Measurements from ENCODE around the gene DPY19L3.

Gene DPY19L3

DNA sequence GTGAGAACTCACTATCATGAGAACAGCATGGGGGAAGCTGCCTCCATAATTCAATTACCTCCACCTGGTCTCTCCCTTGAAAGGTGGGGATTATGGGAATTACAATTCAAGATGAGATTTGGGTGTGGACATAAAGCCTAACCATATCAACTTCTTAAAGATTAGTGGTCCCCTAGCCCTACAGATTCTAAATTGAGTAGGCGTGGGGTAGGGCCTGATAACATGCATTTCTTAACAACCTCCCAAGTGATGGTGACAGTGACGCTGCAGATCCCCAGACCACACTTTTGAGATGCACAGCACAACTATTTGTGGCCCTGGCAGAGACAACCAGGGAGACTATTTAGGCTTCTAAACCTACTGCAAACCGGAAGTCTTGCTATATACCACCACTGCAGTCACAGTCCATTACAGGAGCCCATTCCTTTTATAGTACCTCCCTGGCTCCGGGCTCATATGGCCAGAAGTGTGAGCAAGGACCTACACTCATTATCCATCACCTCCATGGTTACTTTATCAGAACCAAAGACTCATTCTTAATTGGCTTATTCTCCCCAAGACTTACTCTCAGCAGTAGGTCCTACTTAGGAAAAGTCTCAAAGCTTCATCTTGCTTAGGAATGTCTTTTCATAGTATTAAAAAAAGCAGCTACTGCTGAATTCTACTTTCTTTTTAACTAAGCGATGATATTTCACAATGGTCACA is 2.1 kb upstream of the DPY19L3 start:
- H3K79me2 ChIP-seq (ENCODE audit: insufficient read depth, low read length): peaks cover 24% of the 10 kb centered on the region; the same call in 1 of the 2 replicates
- H3K36me3 ChIP-seq (ENCODE audit: low read length): no peaks in the 10 kb centered on the region
- H3K4me3 ChIP-seq (ENCODE audit: insufficient read depth, low read length, poor library complexity, severe bottlenecking): no peak overlapping the region
- no peak overlapping the region for H2AFZ ChIP-seq (ENCODE audit: low read depth, low read length, severe bottlenecking)
- H3F3A ChIP-seq (ENCODE audit: insufficient read depth): no peaks in the 10 kb centered on the region
- no peaks in the 10 kb centered on the region for H4K20me1 ChIP-seq (ENCODE audit: low read depth, low read length)
- H3K9ac ChIP-seq (ENCODE audit: low read length): no peak overlapping the region
- H3K9me2 ChIP-seq (replicated peaks; ENCODE audit: insufficient read depth, low read length): no peaks in the 10 kb centered on the region
- H3K4me2 ChIP-seq (ENCODE audit: low read depth, low read length, poor library complexity, severe bottlenecking): peak overlapping the region; percentile 94
- H3K27me3 ChIP-seq (ENCODE audit: low read length): no peaks in the 10 kb centered on the region
- H3K9me3 ChIP-seq (ENCODE audit: insufficient read depth, low read length): no peaks in the 10 kb centered on the region
- TF ChIP-seq EZH2phosphoT487 (conservative IDR thresholded peaks at IDR 0.05; ENCODE audit: low read length): no peak
- TF ChIP-seq, protein P1, sequence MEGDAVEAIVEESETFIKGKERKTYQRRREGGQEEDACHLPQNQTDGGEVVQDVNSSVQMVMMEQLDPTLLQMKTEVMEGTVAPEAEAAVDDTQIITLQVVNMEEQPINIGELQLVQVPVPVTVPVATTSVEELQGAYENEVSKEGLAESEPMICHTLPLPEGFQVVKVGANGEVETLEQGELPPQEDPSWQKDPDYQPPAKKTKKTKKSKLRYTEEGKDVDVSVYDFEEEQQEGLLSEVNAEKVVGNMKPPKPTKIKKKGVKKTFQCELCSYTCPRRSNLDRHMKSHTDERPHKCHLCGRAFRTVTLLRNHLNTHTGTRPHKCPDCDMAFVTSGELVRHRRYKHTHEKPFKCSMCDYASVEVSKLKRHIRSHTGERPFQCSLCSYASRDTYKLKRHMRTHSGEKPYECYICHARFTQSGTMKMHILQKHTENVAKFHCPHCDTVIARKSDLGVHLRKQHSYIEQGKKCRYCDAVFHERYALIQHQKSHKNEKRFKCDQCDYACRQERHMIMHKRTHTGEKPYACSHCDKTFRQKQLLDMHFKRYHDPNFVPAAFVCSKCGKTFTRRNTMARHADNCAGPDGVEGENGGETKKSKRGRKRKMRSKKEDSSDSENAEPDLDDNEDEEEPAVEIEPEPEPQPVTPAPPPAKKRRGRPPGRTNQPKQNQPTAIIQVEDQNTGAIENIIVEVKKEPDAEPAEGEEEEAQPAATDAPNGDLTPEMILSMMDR (IDR thresholded peaks at IDR 0.05; ENCODE audit: insufficient read depth, low read length, poor library complexity, severe bottlenecking): no peak
- H3K27ac ChIP-seq (ENCODE audit: low read depth, low read length): no peak overlapping the region

DNA sequence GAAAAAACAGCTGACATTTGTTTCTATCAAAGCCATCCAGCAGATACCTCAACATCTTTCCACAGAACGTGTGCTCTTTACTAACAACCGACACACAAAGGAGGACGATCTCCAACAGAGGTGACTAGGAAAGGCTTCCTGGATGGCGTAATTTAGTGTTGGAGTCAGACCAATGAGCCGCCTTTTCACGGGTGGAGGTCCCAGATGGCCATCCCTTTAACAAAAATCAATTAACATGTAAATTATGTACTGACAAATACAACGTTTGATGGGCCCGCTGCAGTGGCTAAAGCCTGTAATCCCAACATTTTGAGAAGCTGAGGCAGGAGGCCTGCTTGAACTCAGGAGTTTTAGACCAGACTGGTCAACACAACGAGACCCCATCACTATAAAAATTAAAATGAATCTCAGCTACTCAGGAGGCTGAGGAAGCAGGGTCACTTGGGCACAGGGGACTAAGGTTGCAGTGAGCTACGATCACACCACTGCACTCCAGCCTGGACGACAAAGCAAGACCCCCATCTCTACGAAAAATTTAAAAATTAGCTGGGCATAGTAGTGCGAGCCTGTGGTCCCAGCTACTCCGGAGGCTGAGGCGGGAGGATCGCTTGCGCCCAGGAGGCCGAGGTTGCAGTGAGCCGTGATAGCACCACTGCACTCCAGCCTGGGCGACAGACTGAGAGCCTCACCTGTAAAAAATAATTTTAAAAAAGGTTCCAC is 1.2 kb upstream of the DPY19L3 start:
- H3F3A ChIP-seq (ENCODE audit: insufficient read depth): no peaks in the 10 kb centered on the region
- peaks cover 6% of the 10 kb centered on the region; the same call in 1 of the 2 replicates for H3K36me3 ChIP-seq (ENCODE audit: low read length)
- H3K9me3 ChIP-seq (ENCODE audit: insufficient read depth, low read length): no peaks in the 10 kb centered on the region
- H3K4me3 ChIP-seq (ENCODE audit: insufficient read depth, low read length, poor library complexity, severe bottlenecking): peak overlapping the region; percentile 90
- peak overlapping the region; percentile 87 for H2AFZ ChIP-seq (ENCODE audit: low read depth, low read length, severe bottlenecking)
- H4K20me1 ChIP-seq (ENCODE audit: low read depth, low read length): no peaks in the 10 kb centered on the region
- no peak for TF ChIP-seq EZH2phosphoT487 (conservative IDR thresholded peaks at IDR 0.05; ENCODE audit: low read length)
- TF ChIP-seq, protein P1 (IDR thresholded peaks at IDR 0.05; ENCODE audit: insufficient read depth, low read length, poor library complexity, severe bottlenecking): no peak
- peak overlapping the region; percentile 99 for H3K9ac ChIP-seq (ENCODE audit: low read length)
- H3K9me2 ChIP-seq (replicated peaks; ENCODE audit: insufficient read depth, low read length): no peaks in the 10 kb centered on the region
- H3K27ac ChIP-seq (ENCODE audit: low read depth, low read length): no peak overlapping the region
- H3K4me2 ChIP-seq (ENCODE audit: low read depth, low read length, poor library complexity, severe bottlenecking): peak overlapping the region; percentile 94
- H3K27me3 ChIP-seq (ENCODE audit: low read length): no peaks in the 10 kb centered on the region
- H3K79me2 ChIP-seq (ENCODE audit: insufficient read depth, low read length): peaks cover 24% of the 10 kb centered on the region; the same call in 1 of the 2 replicates

DNA sequence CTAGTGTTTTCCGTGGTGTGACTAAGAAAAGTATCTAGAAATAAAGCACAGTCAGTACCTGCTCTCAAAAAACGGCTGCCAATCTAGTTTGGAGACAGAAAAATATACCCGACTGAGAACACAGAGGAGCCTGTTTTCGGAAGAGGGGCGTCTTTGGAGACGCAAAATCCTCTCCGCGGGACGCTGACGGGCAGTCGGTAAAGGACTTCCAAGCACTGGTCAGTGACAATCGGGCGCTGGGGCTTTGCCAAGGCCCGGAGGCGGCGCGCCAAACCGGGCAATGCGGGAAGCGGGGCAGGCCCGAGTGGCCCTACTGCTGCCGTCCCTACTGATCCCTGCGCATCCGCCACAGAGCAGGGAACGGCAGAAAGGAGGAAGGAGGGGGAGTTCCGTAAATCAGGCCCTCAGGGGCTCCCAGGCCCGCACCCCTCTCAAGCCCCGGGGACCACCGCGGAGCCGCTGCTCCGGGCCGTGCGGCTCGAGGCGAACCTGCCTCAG is 588 bp upstream of the DPY19L3 start:
- TF ChIP-seq EZH2phosphoT487 (conservative IDR thresholded peaks at IDR 0.05; ENCODE audit: low read length): no peak
- TF ChIP-seq, protein P1 (IDR thresholded peaks at IDR 0.05; ENCODE audit: insufficient read depth, low read length, poor library complexity, severe bottlenecking): no peak
- H3K27ac ChIP-seq (ENCODE audit: low read depth, low read length): peak overlapping the region; percentile 75
- H3K4me2 ChIP-seq (ENCODE audit: low read depth, low read length, poor library complexity, severe bottlenecking): peak overlapping the region; percentile 94
- H3F3A ChIP-seq (ENCODE audit: insufficient read depth): no peaks in the 10 kb centered on the region
- no peaks in the 10 kb centered on the region for H4K20me1 ChIP-seq (ENCODE audit: low read depth, low read length)
- H2AFZ ChIP-seq (ENCODE audit: low read depth, low read length, severe bottlenecking): peak overlapping the region; percentile 87
- peaks cover 24% of the 10 kb centered on the region; the same call in 1 of the 2 replicates for H3K79me2 ChIP-seq (ENCODE audit: insufficient read depth, low read length)
- H3K36me3 ChIP-seq (ENCODE audit: low read length): peaks cover 9% of the 10 kb centered on the region; the same call in 1 of the 2 replicates
- H3K9me3 ChIP-seq (ENCODE audit: insufficient read depth, low read length): no peaks in the 10 kb centered on the region
- no peaks in the 10 kb centered on the region for H3K9me2 ChIP-seq (replicated peaks; ENCODE audit: insufficient read depth, low read length)
- no peaks in the 10 kb centered on the region for H3K27me3 ChIP-seq (ENCODE audit: low read length)
- H3K4me3 ChIP-seq (ENCODE audit: insufficient read depth, low read length, poor library complexity, severe bottlenecking): peak overlapping the region; percentile 90
- H3K9ac ChIP-seq (ENCODE audit: low read length): peak overlapping the region; percentile 99

All from SU-DHL-6 (cell line).